KMS-11 (cell line): ENCODE data around the gene TRIOBP.

Source experiments
- H2AFZ ChIP-seq: fragments of 200-600 bp; sonication (generic); 2 replicates; pipeline ENCODE4 v1.6.1; 2016; ENCODE audit warnings: antibody characterized with exemption, mixed run types, low read depth
- H3K27ac ChIP-seq: fragments of 200-600 bp; sonication (generic); 2 replicates; pipeline ENCODE4 v1.6.1; 2016; ENCODE audit warnings: mild to moderate bottlenecking, mixed run types
- H3K27me3 ChIP-seq: fragments of 200-600 bp; sonication (generic); 2 replicates; pipeline ENCODE4 v1.6.1; 2017; ENCODE audit warnings: mild to moderate bottlenecking, low read depth, mixed run types, moderate library complexity; ENCODE audit not compliant: insufficient read depth
- H3K36me3 ChIP-seq: fragments of 200-600 bp; sonication (generic); 2 replicates; pipeline ENCODE4 v1.6.1; 2017; ENCODE audit warnings: mild to moderate bottlenecking, mixed run types; ENCODE audit not compliant: insufficient read depth
- H3K4me1 ChIP-seq: fragments of 200-600 bp; sonication (generic); 2 replicates; pipeline ENCODE4 v1.6.1; 2016; ENCODE audit warnings: mild to moderate bottlenecking, low read depth, mixed run types; ENCODE audit not compliant: poor library complexity, severe bottlenecking
- H3K4me2 ChIP-seq: fragments of 200-600 bp; sonication (generic); 2 replicates; pipeline ENCODE4 v1.7.0; 2016; ENCODE audit warnings: mild to moderate bottlenecking, mixed run types
- H3K4me3 ChIP-seq: fragments of 200-600 bp; sonication (generic); IDR thresholded peaks from 2 replicates; pipeline ENCODE4 v1.6.1; 2017; ENCODE audit warnings: low read depth, low read length, mixed read lengths; ENCODE audit not compliant: insufficient read depth
- H3K79me2 ChIP-seq: fragments of 200-600 bp; sonication (generic); 2 replicates; pipeline ENCODE4 v1.6.1; 2016; ENCODE audit warnings: low read depth, mixed run types; ENCODE audit not compliant: insufficient read depth
- H3K9ac ChIP-seq: fragments of 200-600 bp; sonication (generic); 2 replicates; pipeline ENCODE4 v1.6.1; 2016; ENCODE audit warnings: mild to moderate bottlenecking, mixed run types
- H4K20me1 ChIP-seq: fragments of 200-600 bp; sonication (generic); 2 replicates; pipeline ENCODE4 v1.6.1; 2016; ENCODE audit warnings: mild to moderate bottlenecking, mixed run types; ENCODE audit not compliant: insufficient read depth
- CTCF ChIP-seq: fragments of 200-600 bp; sonication (generic); conservative IDR thresholded peaks from 2 replicates; pipeline ENCODE4 v1.6.1; 2017; ENCODE audit warnings: low read depth, mild to moderate bottlenecking, antibody characterized with exemption, low read length, moderate library complexity, mixed read lengths

Gene TRIOBP

GRCh38 chr22:37763652-37764051 is 66.8 kb downstream of the TRIOBP start:
- Histone ChIP-seq H3K4me1 (peaks cover 24% of the 10 kb centered on the region), H3K79me2 (no peaks in the 10 kb centered on the region), H2AFZ (no peak overlapping the region), H3K4me2 (no peak overlapping the region), H3K36me3 (no peaks in the 10 kb centered on the region), H3K4me3 (no peak overlapping the region), H3K9ac (no peak overlapping the region), H4K20me1 (no peaks in the 10 kb centered on the region), H3K27ac (no peak overlapping the region), H3K27me3 (no peaks in the 10 kb centered on the region)
- no peak for TF ChIP-seq CTCF

- no peaks in the 10 kb centered on the region for H4K20me1 ChIP-seq
- no peaks in the 10 kb centered on the region for H3K79me2 ChIP-seq
- H3K4me2 ChIP-seq = peak overlapping the region; percentile 31; the same call in 1 of the 2 replicates
- H3K4me3 ChIP-seq = no peak overlapping the region
- no peak for TF ChIP-seq CTCF
- no peaks in the 10 kb centered on the region for H3K36me3 ChIP-seq
- peaks cover 24% of the 10 kb centered on the region for H3K4me1 ChIP-seq
- H3K27ac ChIP-seq = peak overlapping the region; percentile 36; the same call in 1 of the 2 replicates
- no peaks in the 10 kb centered on the region for H3K27me3 ChIP-seq
- peak overlapping the region; percentile 6; the same call in 1 of the 2 replicates for H3K9ac ChIP-seq
- no peak overlapping the region for H2AFZ ChIP-seq
Measured at GRCh38 chr22:37764622-37765021, 67.8 kb downstream of the TRIOBP start.

- Histone ChIP-seq H3K4me2 (no peak overlapping the region), H3K27ac (no peak overlapping the region), H3K4me1 (peaks cover 24% of the 10 kb centered on the region), H4K20me1 (no peaks in the 10 kb centered on the region), H3K4me3 (no peak overlapping the region), H3K27me3 (no peaks in the 10 kb centered on the region), H3K79me2 (no peaks in the 10 kb centered on the region), H3K9ac (no peak overlapping the region), H2AFZ (no peak overlapping the region), H3K36me3 (no peaks in the 10 kb centered on the region)
- TF ChIP-seq CTCF = no peak
Measured at GRCh38 chr22:37765498-37765897, 68.7 kb downstream of the TRIOBP start.

- H2AFZ ChIP-seq = no peak overlapping the region
- peaks cover 24% of the 10 kb centered on the region for H3K4me1 ChIP-seq
- H3K27ac ChIP-seq = no peak overlapping the region
- H3K27me3 ChIP-seq = no peaks in the 10 kb centered on the region
- TF ChIP-seq CTCF = no peak
- no peak overlapping the region for H3K4me2 ChIP-seq
- H3K79me2 ChIP-seq = no peaks in the 10 kb centered on the region
- no peak overlapping the region for H3K9ac ChIP-seq
- H3K36me3 ChIP-seq = no peaks in the 10 kb centered on the region
- H3K4me3 ChIP-seq = no peak overlapping the region
- no peaks in the 10 kb centered on the region for H4K20me1 ChIP-seq
Measured at GRCh38 chr22:37765953-37766576, 69.2 kb downstream of the TRIOBP start.
